Spinal cord (tissue), 10 donors: ENCODE measurements around the gene REST. TPM values are rescaled to one million over a fixed set of nuclear protein-coding genes. Genes with fewer than 3 reads are reported as not detected.
"Not testable (repeated sequence)": the region's sequence is repeated elsewhere in the genome, so short reads cannot be mapped to it uniquely, and the experiment has no call there.

ENCODE experiments used
- DNase-seq, 6 donors: peaks; one replicate each; pipeline versions ENCODE4 v3.0.0 to v3.0.0-alpha.2; 2013 to 2015; ENCODE audit warnings: low spot score in 6 of 6, low read depth in 4 of 6
- H3K27ac ChIP-seq: one replicate; pipeline ENCODE4 v1.5.1; 2013; ENCODE audit warnings: low read depth, low read length, control low read depth
- H3K27me3 ChIP-seq: one replicate; pipeline ENCODE4 v1.6.1; 2013; ENCODE audit warnings: low read length; ENCODE audit not compliant: control insufficient read depth, insufficient read depth
- H3K36me3 ChIP-seq: one replicate; pipeline ENCODE4 v1.6.1; 2013; ENCODE audit warnings: low read length; ENCODE audit not compliant: control insufficient read depth, insufficient read depth
- H3K4me1 ChIP-seq: one replicate; pipeline ENCODE4 v1.6.1; 2013; ENCODE audit warnings: low read length; ENCODE audit not compliant: control insufficient read depth, insufficient read depth
- H3K4me3 ChIP-seq: one replicate; pipeline ENCODE4 v1.5.1; 2013; ENCODE audit warnings: low read depth, low read length, control low read depth
- H3K9me3 ChIP-seq: one replicate; pipeline ENCODE4 v1.6.1; 2013; ENCODE audit warnings: low read length; ENCODE audit not compliant: control insufficient read depth, insufficient read depth
- WGBS: methylation state at CpG from one replicate; pipeline ENCODE4 v1.1.5; 2013; ENCODE audit warnings: missing lambda C conversion rate; ENCODE audit not compliant: insufficient coverage; 5-methylcytosine and 5-hydroxymethylcytosine counted together
- polyA plus RNA-seq, 2 donors: library from polyadenylated mRNA; unstranded; fragments of 120-200 nt; gene quantifications; one replicate each; pipeline ENCODE4 v1.2.1, GENCODE V29; 2013; ENCODE audit not compliant: insufficient read length in 2 of 2
- total RNA-seq, 2 donors: library from RNA; depleted of rRNA in 1 of 2; stranded (reverse); fragments of 120-200 nt in 1 of 2; fragments of >200 nt in 1 of 2; gene quantifications; one replicate each; pipeline versions ENCODE4 v1.2.3 to v1.2.4, GENCODE V29; 2013 to 2014
- donor health status: healthy.

Gene REST
- total and polyA plus RNA-seq, 4 donors: 12.3 to 42.9 (median 21.9) TPM

- WGBS: 100% methylated on average over 2 of the region's 14 CpGs
- H3K4me1 ChIP-seq, H3K9me3 ChIP-seq, H3K27ac ChIP-seq, DNase-seq, H3K4me3 ChIP-seq, H3K27me3 ChIP-seq: not testable (repeated sequence)
- peaks cover 15% of the 10 kb centered on the region for H3K36me3 ChIP-seq
Measured at GRCh38 chr4:56939826-56940225, 32.1 kb downstream of the REST start.

GRCh38 chr4:56940403-56940802 is 32.7 kb downstream of the REST start:
- Histone ChIP-seq H3K9me3 (no peaks in the 10 kb centered on the region), H3K27me3 (no peaks in the 10 kb centered on the region), H3K4me1 (no peaks in the 10 kb centered on the region), H3K36me3 (peaks cover 15% of the 10 kb centered on the region), H3K4me3 (no peak overlapping the region), H3K27ac (no peak overlapping the region)
- DNase-seq: no peak
- WGBS: 95% methylated on average over 7 of the region's 12 CpGs

GRCh38 chr4:56940971-56941370 is 33.3 kb downstream of the REST start:
- peaks cover 15% of the 10 kb centered on the region for H3K36me3 ChIP-seq
- H3K9me3 ChIP-seq: no peaks in the 10 kb centered on the region
- no peak overlapping the region for H3K4me3 ChIP-seq
- no peaks in the 10 kb centered on the region for H3K27me3 ChIP-seq
- no peak overlapping the region for H3K27ac ChIP-seq
- no peak for DNase-seq
- no peaks in the 10 kb centered on the region for H3K4me1 ChIP-seq

- DNase-seq: no peak
- no peaks in the 10 kb centered on the region for H3K9me3 ChIP-seq
- no peak overlapping the region for H3K27ac ChIP-seq
- no peak overlapping the region for H3K4me3 ChIP-seq
- no peaks in the 10 kb centered on the region for H3K4me1 ChIP-seq
- H3K27me3 ChIP-seq: no peaks in the 10 kb centered on the region
- peaks cover 15% of the 10 kb centered on the region for H3K36me3 ChIP-seq
- no CpG with 5 or more reads among the region's 3 CpGs for WGBS
Measured at GRCh38 chr4:56941403-56941802, 33.7 kb downstream of the REST start.

- H3K27ac ChIP-seq: no peak overlapping the region
- no peaks in the 10 kb centered on the region for H3K27me3 ChIP-seq
- no peaks in the 10 kb centered on the region for H3K36me3 ChIP-seq
- WGBS: 93% methylated on average over 4 of the region's 9 CpGs
- H3K4me1 ChIP-seq: no peaks in the 10 kb centered on the region
- H3K9me3 ChIP-seq: no peaks in the 10 kb centered on the region
- DNase-seq: peak in 1 of 6 donors; percentile 8
- no peak overlapping the region for H3K4me3 ChIP-seq
Measured at GRCh38 chr4:56953680-56954520, 46.2 kb downstream of the REST start.

- WGBS: 16% methylated on average over 6 of the region's 7 CpGs
- Histone ChIP-seq H3K4me3 (no peak overlapping the region), H3K9me3 (no peaks in the 10 kb centered on the region), H3K4me1 (no peaks in the 10 kb centered on the region), H3K27me3 (no peaks in the 10 kb centered on the region), H3K27ac (no peak overlapping the region), H3K36me3 (peaks cover 12% of the 10 kb centered on the region)
- peak; percentile 38 to 95 (median 56) for DNase-seq
Measured at GRCh38 chr4:56958111-56958517, 50.4 kb downstream of the REST start.

GRCh38 chr4:56959100-56959499 is 51.4 kb downstream of the REST start:
- Histone ChIP-seq H3K4me3 (no peak overlapping the region), H3K36me3 (peaks cover 17% of the 10 kb centered on the region), H3K4me1 (no peaks in the 10 kb centered on the region), H3K9me3 (no peaks in the 10 kb centered on the region), H3K27me3 (no peaks in the 10 kb centered on the region), H3K27ac (no peak overlapping the region)
- DNase-seq: peak in 1 of 6 donors; percentile 15
- WGBS: no CpG with 5 or more reads among the region's 1 CpG

GRCh38 chr4:56961107-56961500 is 53.4 kb downstream of the REST start:
- Histone ChIP-seq H3K27ac (no peak overlapping the region), H3K9me3 (no peaks in the 10 kb centered on the region), H3K4me1 (no peaks in the 10 kb centered on the region), H3K4me3 (no peak overlapping the region), H3K36me3 (peaks cover 33% of the 10 kb centered on the region), H3K27me3 (no peaks in the 10 kb centered on the region)
- WGBS: 100% methylated on average over 1 of the region's 2 CpGs
- DNase-seq: no peak

GRCh38 chr4:56971383-56971782 is 63.7 kb downstream of the REST start:
- no peak for DNase-seq
- Histone ChIP-seq H3K27ac (no peak overlapping the region), H3K36me3 (peaks cover 46% of the 10 kb centered on the region), H3K4me3 (no peak overlapping the region), H3K4me1 (peaks cover 19% of the 10 kb centered on the region), H3K27me3 (no peaks in the 10 kb centered on the region), H3K9me3 (no peaks in the 10 kb centered on the region)
- WGBS: 86% methylated on average over 2 of the region's 2 CpGs

GRCh38 chr4:56972389-56972788 is 64.7 kb downstream of the REST start:
- no CpG with 5 or more reads among the region's 2 CpGs for WGBS
- Histone ChIP-seq H3K4me3 (no peak overlapping the region), H3K9me3 (no peaks in the 10 kb centered on the region), H3K36me3 (peaks cover 47% of the 10 kb centered on the region), H3K27ac (no peak overlapping the region), H3K27me3 (no peaks in the 10 kb centered on the region), H3K4me1 (peaks cover 23% of the 10 kb centered on the region)
- DNase-seq: no peak
